ENCODE measurements around the gene PGR. TPM values are rescaled to one million over a fixed set of nuclear protein-coding genes. Genes with fewer than 3 reads are reported as not detected.

Gene PGR
- 0.22 and 0.26 TPM in 2 replicates for total RNA-seq (2014; rRNA removed; shearing (Covaris generic))
- polyA plus RNA-seq (2014; cell fraction: nucleus; rRNA removed): 0.18 TPM in 1 of 2 replicates, not detected in the other

DNA sequence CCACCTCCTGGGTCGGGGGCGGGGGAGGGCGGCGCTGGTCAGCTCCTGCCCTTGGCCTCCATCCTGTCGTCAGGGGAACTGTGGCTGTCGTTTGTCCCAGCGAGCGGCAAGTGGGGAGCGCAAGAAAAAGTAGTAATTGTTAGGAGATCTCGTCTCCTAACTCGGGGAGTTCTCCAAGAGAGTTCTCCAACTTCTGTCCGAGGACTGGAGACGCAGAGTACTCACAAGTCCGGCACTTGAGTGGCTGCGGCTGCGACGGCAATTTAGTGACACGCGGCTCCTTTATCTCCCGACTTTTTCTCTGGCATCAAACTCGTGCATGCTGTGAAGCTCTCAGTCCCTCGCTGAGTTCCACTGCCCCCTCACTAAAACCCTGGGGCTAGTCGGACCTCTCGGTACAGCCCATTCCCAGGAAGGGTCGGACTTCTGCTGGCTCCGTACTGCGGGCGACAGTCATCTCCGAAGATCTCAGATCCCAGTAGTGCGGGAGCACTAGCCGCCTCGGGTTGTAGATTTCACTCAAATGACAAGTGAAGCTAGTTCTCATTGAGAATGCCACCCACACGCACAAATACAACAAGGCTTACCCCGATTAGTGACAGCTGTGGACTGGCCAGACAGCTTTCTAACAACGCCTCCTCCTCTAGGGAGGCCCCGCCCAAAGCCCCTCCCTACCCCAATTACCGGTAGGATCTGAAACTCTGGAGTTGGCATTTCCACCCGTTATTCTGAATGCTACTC, at the start of gene PGR:
Gene PGR, minus strand, starts transcription at position 611 of the 741 bp plus-strand sequence. CDS start 743 bp downstream, outside the sequence.
- DNase-seq (ENCODE audit: extremely low read depth, low read depth): no peak

- no peak for DNase-seq (ENCODE audit: extremely low read depth, low read depth)
Measured at GRCh38 chr11:101176381-101176780, 46.8 kb upstream of the PGR start.

DNA sequence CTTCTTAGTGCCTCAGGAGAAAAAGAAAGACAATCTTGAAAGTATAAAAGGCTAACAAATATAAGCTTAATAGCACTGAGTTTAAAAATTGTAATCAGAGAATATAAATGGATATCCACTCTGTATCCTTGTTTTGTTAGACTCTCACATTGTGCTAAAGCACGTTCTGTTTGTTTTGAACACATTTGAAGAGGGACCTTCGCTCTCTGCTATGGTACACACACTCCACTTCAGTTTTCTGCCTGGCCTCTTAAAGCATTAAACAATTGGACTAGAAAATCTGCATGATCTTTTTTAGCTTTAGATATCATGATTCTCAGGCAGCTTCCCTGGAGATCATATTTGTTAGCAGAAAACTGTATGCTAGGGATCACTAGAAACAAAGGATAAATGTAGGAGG, 40.3 kb upstream of the PGR start:
- DNase-seq (ENCODE audit: extremely low read depth, low read depth): no peak

- no peak for DNase-seq (ENCODE audit: extremely low read depth, low read depth)
Measured at GRCh38 chr11:101166038-101166437, 36.4 kb upstream of the PGR start.

- no peak for DNase-seq (ENCODE audit: extremely low read depth, low read depth)
Measured at GRCh38 chr11:101158119-101158518, 28.5 kb upstream of the PGR start.

DNA sequence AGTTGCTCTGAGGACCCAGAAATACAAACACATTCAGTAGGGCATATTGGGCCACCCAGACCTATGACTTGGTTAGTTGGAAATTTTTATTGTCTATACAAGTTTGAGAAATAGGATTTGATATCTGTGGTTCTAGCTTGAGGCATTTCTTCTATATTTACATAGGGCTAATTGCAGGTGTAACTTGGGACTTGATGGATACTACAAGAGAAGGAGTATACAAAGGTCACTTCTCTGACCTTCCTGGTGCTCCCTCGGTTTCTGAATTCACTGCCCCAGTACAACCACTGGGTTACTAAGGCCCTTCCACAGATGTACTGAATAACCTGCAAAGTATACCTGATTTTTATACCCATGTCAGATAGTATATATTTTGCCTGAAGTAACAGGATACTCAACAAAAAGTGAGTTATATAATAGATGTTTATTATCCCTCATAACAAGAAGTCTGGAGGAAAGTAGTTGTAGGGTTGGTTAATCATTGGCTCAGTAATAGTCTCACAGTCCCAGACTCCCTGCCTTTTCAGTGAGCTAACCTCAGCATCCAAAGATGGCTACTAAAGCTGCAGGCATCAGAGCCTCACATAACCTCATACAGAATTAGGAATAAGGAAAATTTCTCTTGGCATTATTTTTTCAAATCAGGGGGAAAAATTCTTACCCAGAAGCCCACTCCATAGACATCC, 8.8 kb upstream of the PGR start:
- DNase-seq (ENCODE audit: extremely low read depth, low read depth): no peak

DNA sequence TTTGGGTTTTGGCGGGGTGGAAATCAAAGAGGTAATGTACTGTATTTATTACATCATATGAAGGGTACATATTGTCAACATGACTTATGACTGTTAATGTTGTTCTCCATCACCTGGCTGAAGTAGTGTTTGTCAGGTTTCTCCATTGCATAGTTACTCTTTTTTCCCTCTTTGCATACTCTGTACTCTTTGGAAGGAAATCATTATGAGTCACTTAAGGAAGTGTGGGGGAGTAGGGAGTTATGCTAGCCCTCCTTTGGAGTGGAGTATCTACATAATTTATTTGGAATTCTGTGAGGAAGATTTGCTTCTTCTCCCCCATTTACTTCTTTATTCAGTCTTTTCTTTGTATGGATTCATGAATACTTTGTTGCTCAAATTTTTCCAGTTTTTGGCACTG, 3.6 kb upstream of the PGR start:
- no peak for DNase-seq (ENCODE audit: extremely low read depth, low read depth)

GRCh38 chr11:101128571-101129202, 926 bp downstream of the PGR start:
- no peak for DNase-seq (ENCODE audit: extremely low read depth, low read depth)

DNA sequence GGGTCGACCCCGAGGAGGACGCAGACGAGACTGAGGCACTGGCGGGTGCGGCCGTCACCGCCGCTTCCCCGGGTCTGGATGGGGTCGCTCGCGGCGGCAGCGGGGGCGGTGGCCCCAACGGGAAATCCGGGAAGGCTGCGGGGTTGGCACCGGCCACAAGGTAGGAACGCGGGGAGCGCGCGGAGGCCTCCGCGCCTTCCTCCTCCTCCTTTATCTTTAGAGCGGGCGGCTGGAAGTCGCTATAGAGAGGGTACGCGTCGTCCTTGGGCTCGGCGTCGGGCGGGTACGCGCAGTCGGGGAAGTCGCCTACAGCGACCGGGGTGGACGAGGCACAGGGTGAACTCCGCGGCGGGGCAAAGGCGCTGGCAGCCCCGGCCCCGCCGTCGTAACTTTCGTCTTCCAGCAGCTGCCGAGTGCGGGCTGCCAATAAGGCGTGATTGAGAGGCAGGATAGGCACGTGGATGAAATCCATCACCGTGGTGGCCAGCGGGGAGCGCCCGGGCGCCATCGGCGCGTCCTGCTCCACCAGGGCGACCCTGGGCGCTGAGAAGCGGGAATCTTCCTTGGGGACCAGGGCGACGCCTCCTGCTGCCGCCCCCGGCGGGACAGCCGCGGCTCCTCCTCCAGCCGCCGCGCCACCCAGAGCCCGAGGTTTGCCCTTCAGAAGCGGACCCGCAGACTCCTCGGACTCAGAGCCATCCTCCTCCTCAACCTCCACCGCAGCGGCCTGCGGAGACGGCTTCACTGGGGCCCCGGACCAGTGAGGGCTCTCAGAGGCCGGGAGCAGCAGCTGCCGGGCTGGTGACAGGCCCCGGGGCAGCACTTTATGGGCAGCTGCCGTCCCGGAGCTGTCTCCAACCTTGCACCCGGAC, 1.7 kb downstream of the PGR start:
- DNase-seq (ENCODE audit: extremely low read depth, low read depth): no peak

- no peak for DNase-seq (ENCODE audit: extremely low read depth, low read depth)
Measured at GRCh38 chr11:101127197-101127698, 2.4 kb downstream of the PGR start.

GRCh38 chr11:101126551-101127196, 2.9 kb downstream of the PGR start:
- DNase-seq (ENCODE audit: extremely low read depth, low read depth): no peak

GRCh38 chr11:101115671-101116160, 13.9 kb downstream of the PGR start:
- no peak for DNase-seq (ENCODE audit: extremely low read depth, low read depth)

DNA sequence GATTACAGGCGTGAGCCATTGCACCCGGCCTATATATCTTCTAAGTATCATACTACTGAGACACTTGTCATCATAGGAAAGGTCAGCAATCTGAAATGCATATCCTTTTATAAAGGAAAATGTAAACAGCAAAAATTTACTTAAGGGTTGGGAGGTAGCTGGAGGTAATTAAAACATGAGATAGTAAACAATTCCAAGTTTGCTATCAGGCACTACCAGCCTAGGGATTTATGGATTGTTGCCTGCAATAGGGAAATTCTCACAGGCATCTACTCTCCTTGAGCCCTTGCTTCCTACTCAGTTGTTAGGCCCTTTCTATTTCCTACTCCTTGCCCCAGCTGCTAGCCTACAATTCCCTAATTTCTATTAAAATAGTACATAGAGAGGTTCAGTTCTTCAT, 16.1 kb downstream of the PGR start:
- DNase-seq (ENCODE audit: extremely low read depth, low read depth): no peak

DNA sequence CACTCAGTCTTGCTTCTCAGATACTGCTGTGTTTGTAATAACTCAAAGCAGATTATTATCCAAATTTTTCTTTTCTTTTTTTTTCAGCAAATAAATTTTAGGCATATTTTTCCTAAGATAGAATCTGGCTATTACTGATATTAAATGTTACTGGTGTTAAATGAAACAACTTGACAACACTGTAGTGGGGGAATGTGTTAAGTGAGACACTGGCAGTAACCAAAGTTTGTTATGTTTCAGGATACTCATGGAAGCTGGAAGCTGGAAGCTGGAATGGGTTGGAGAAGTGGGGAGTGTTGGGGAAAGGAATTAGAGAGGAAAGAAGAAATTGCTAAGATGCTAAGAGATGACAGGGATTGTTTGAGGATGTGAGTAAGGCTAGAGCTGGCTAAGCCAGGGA, 24.9 kb downstream of the PGR start:
- no peak for DNase-seq (ENCODE audit: extremely low read depth, low read depth)

DNA sequence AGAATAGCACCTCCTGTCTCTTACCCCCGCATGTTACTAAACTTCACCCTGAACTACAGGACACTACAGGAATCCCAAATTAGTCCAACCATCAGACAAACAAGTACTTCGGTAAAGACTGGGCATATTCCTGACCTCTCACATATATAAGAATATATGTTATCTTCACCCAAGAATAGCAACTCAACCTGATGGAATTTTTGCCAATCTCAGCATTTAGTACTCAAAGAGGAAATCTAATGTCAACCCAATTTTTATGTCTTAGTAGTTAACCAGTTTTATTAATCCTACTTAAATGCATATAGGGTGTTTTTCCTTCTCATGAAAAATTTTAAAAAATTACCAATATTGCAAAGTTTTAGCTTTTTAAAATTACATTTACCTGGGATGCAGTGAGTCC, 26.2 kb downstream of the PGR start:
- no peak for DNase-seq (ENCODE audit: extremely low read depth, low read depth)

GRCh38 chr11:101100601-101101000, 29.0 kb downstream of the PGR start:
- DNase-seq (ENCODE audit: extremely low read depth, low read depth): no peak

- no peak for DNase-seq (ENCODE audit: extremely low read depth, low read depth)
Measured at GRCh38 chr11:101096036-101096704, 33.4 kb downstream of the PGR start.

GRCh38 chr11:101091781-101092180, 37.8 kb downstream of the PGR start:
- no peak for DNase-seq (ENCODE audit: extremely low read depth, low read depth)

DNA sequence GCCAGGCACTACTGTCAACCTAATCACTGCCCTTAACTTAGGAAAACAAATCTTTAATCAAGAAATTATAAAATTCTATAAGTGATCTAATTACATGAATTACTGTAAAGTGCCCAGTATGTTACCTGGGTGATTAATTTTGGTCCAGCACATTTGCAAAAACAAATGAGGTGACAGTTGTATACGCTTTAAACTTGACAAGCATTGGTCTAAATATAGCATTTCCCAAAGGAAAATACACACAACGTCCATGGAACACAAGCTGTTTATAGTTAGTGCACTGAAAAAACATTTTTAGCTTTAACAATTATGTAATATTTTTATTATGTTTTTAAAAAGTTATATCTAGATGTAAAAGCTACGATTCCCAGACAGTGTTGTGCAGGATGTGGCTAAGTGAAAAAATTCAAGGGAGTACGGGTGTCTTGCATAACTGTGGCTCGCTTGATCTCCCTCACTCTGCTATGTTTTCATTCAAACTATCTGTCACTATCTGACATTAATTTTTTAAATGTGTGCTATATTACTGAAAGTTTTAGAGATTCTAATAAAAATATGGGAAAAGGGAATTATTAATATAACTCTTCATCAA, 38.8 kb downstream of the PGR start:
- no peak for DNase-seq (ENCODE audit: extremely low read depth, low read depth)

Measured in NCI-H460 (cell line).